Stomach (tissue), 9 donors: ENCODE data around the gene POLD4. TPM values are rescaled to one million over a fixed set of nuclear protein-coding genes. Genes with fewer than 3 reads are reported as not detected.

Experiments used
- DNase-seq, 2 donors: peaks; one replicate each; pipeline versions ENCODE4 v3.0.0 to v3.0.0-alpha.2; 2013 to 2019
- H3K27ac ChIP-seq, 5 donors: fragments of 200-600 bp in 4 of 5; sonication (generic) in 4 of 5; one replicate each; pipeline ENCODE4 v1.5.1; 2013 to 2019; ENCODE audit warnings: mild to moderate bottlenecking in 1 of 5, moderate library complexity in 1 of 5
- H3K27me3 ChIP-seq, 3 donors: fragments of 200-600 bp; sonication (generic); one replicate each; pipeline ENCODE4 v1.5.1; 2017 to 2019; ENCODE audit warnings: mixed run types in 1 of 3
- H3K36me3 ChIP-seq, 4 donors: fragments of 200-600 bp; sonication (generic); 1 replicate in 3 of 4; 2 replicates in 1 of 4; pipeline ENCODE4 v1.5.1; 2016 to 2019
- H3K4me1 ChIP-seq, 4 donors: fragments of 200-600 bp; sonication (generic); one replicate each; pipeline ENCODE4 v1.5.1; 2016 to 2019
- H3K4me3 ChIP-seq, 4 donors: fragments of 200-600 bp; sonication (generic) in 3 of 4; one replicate each; pipeline ENCODE4 v1.5.1; 2016 to 2019; ENCODE audit warnings: mild to moderate bottlenecking in 1 of 4
- H3K9me3 ChIP-seq, 4 donors: fragments of 200-600 bp; sonication (generic); one replicate each; pipeline ENCODE4 v1.5.1; 2016 to 2019
- EP300 ChIP-seq: sonication (generic); formaldehyde crosslinking; IDR thresholded peaks from one replicate; pipeline ENCODE4 v1.6.1; 2017; ENCODE audit warnings: antibody characterized with exemption
- POLR2A ChIP-seq, 4 donors: fragments of 450-650 bp; IDR thresholded peaks; one replicate each; pipeline ENCODE4 v1.6.1; 2016; ENCODE audit warnings: antibody characterized with exemption in 4 of 4, control low read depth in 2 of 4, mild to moderate bottlenecking in 1 of 4, moderate library complexity in 1 of 4
- POLR2AphosphoS5 ChIP-seq, 3 donors: sonication (generic); formaldehyde crosslinking; IDR thresholded peaks; one replicate each; pipeline ENCODE4 v1.6.1; 2016; ENCODE audit warnings: antibody characterized with exemption in 3 of 3
- WGBS, 5 donors: extraction: QIAGEN DNeasy Blood & Tissue Kit in 3 of 5; methylation state at CpG; one replicate each; pipeline versions ENCODE4 v1.1.5 to v1.1.7; 2013 to 2018; 5-methylcytosine and 5-hydroxymethylcytosine counted together
- intact Hi-C: fragments of 100-400 bp; cut with DNase I; formaldehyde crosslinking; loops from one replicate; pipeline ENCODE4 v1.15.1; 2023; ENCODE audit warnings: low total_unique reads
- polyA plus RNA-seq, 3 donors: library from polyadenylated mRNA; stranded (reverse); fragments of 200-250 nt; gene quantifications; one replicate each; pipeline ENCODE4 v1.2.3, GENCODE V29; 2013
- total RNA-seq, 5 donors: library from RNA; depleted of rRNA; stranded (reverse); fragments of >200 nt; gene quantifications; one replicate each; pipeline versions ENCODE4 v1.1.0 to v1.2.3, GENCODE V29; 2014 to 2016
- TF ChIP-seq, protein P1 (sequence below), 7 experiments: fragments of 450-650 bp in 4 of 7; fragments of 200-600 bp in 3 of 7; sonication (generic) in 3 of 7; IDR thresholded peaks; one replicate each; pipeline ENCODE4 v1.5.1; 2016 to 2019; ENCODE audit warnings: antibody characterized with exemption in 7 of 7, control low read depth in 2 of 7, mild to moderate bottlenecking in 1 of 7
- donor health status: healthy with polysubstance abuse.
- donor health status: Bipolar disorder and iron deficiency.
- donor health status: healthy.

Gene POLD4
- total and polyA plus RNA-seq, 8 donors, result 13.8 to 316 (median 109) TPM

DNA sequence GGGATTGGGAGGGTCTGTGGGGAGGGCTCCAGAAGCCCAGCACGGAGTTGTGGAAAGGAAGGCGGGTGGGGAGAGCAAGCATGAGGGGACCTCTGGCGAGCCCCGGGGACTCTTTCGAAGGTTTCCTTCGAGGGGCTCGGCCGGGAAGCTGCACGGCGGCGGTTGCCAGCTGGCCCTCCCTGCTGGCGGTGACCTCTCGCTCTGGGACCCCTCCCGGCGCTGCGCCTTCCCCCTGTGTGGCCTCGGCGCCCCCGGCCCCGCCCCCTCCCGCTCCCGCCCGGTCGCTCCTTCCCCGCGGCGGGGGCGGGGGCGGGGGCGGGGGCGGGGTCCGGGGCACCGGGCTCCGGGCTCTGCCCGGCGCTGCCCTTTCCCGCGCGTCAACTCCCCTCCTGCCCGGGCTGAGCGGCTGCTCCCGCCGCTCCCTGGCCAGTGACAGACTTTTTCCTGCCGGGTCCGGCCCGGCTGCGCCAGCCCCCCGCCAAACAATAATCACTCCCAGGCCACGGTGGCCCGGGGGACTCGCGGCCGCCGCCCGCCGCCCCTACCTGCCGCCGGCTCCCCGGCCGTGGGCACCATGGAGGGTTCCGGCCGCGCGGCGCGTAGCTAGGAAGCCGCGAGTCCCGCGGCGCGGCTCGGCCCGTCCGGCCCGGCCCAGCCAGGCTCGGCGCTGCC lies 19.1 kb upstream of the POLD4 start:
- 0% methylated on average over 7 to 75 of the region's 78 CpGs for WGBS, 5 donors
- peak overlapping the region; percentile 80 to 99 (median 97) for H3K27ac ChIP-seq
- no peaks in the 10 kb centered on the region for H3K36me3 ChIP-seq
- peaks cover 47 to 76% (median 64%) of the 10 kb centered on the region in 4 donors for H3K4me1 ChIP-seq
- TF ChIP-seq, protein P1, sequence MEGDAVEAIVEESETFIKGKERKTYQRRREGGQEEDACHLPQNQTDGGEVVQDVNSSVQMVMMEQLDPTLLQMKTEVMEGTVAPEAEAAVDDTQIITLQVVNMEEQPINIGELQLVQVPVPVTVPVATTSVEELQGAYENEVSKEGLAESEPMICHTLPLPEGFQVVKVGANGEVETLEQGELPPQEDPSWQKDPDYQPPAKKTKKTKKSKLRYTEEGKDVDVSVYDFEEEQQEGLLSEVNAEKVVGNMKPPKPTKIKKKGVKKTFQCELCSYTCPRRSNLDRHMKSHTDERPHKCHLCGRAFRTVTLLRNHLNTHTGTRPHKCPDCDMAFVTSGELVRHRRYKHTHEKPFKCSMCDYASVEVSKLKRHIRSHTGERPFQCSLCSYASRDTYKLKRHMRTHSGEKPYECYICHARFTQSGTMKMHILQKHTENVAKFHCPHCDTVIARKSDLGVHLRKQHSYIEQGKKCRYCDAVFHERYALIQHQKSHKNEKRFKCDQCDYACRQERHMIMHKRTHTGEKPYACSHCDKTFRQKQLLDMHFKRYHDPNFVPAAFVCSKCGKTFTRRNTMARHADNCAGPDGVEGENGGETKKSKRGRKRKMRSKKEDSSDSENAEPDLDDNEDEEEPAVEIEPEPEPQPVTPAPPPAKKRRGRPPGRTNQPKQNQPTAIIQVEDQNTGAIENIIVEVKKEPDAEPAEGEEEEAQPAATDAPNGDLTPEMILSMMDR (IDR thresholded peaks at IDR 0.05), result no peak
- peak in 1 of 3 donors; percentile 32 for TF ChIP-seq POLR2AphosphoS5 (IDR thresholded peaks at IDR 0.05)
- no peaks in the 10 kb centered on the region for H3K27me3 ChIP-seq
- intact Hi-C loops, result no loop called here
- no peaks in the 10 kb centered on the region for H3K9me3 ChIP-seq
- peak in 1 of 2 donors; percentile 76 for DNase-seq
- H3K4me3 ChIP-seq, result peak overlapping the region; percentile 66 to 92 (median 78)

DNA sequence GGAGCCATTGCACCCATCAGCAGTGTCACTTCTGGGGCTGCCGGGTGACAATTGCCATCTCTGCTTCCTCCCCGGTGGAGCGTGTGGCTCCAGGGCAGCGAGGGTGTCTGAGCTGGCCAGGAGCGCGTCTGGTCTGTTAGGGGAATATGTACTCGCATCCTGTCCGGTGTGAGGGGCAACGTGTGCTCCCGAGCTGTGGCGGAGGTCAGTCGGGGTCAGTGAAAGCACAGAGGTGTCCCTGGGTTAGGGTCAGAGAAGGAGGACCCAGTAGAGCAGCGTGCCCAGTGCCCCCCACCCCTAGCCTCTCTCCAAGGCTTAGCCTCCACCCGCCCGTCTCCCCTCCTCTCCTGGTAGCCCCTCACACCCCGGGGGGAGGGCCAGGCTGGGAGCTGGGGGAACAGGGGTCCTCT lies 18.6 kb upstream of the POLD4 start:
- Histone ChIP-seq H3K4me3 (peak overlapping the region; percentile 66 to 92 (median 78)), H3K27me3 (no peaks in the 10 kb centered on the region), H3K4me1 (peaks cover 52 to 81% (median 69%) of the 10 kb centered on the region in 4 donors), H3K36me3 (no peaks in the 10 kb centered on the region), H3K9me3 (no peaks in the 10 kb centered on the region), H3K27ac (peak overlapping the region; percentile 48 to 99 (median 97))
- intact Hi-C loops, result no loop called here
- 9 to 25% (median 15%) methylated on average over 13 to 16 of the region's 16 CpGs for WGBS, 5 donors
- TF ChIP-seq EP300 (no peak), POLR2AphosphoS5 (IDR thresholded peaks at IDR 0.05) (no peak), POLR2A (IDR thresholded peaks at IDR 0.05) (no peak)
- TF ChIP-seq, protein P1 (IDR thresholded peaks at IDR 0.05), result no peak
- peak in 1 of 2 donors; percentile 41 for DNase-seq

DNA sequence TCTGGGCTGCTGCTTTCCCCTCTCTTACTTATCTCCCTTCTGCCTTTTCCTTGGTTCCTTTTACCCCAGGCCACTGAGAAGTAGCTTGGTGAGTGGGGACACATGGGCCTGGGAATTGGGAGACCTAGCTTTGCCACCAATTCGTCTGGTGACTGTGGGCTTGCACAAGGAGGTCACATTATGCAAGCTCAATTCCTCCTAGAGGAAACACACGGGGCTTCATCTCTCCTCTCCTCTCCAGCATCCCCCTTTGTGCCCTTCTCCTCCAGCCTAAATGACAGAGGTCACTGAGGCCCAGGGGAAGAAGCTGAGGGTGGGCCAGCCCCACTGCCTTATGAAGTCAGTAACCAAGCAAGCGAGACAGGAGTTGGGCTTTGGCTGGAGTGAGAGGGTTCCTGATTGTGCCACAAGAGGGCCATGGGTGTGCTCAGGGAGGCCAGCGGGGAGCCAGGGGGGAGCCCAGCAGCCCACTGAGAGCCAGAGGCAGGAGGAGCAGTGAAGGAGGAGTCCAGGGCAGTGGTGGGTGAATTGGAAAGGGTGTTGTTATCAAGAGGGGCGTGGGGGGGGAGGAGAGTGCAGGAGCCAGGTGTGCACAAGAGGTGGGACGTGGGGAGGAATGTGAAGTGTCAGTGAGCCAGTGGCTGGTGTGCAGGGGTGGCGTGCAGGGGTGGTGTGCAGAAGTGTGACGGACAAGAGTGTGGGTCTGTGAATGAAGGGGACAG lies 18.0 kb upstream of the POLD4 start:
- peak; percentile 46 to 76 for DNase-seq
- no peaks in the 10 kb centered on the region for H3K27me3 ChIP-seq
- H3K27ac ChIP-seq, result peak overlapping the region; percentile 48 to 99 (median 97)
- 26 to 42% (median 34%) methylated on average over 8 of the region's 8 CpGs for WGBS, 5 donors
- TF ChIP-seq, protein P1 (IDR thresholded peaks at IDR 0.05), result peak in 5 of 7 experiments; percentile 32 to 83 (median 46)
- TF ChIP-seq POLR2A (IDR thresholded peaks at IDR 0.05) (no peak), EP300 (no peak), POLR2AphosphoS5 (IDR thresholded peaks at IDR 0.05) (no peak)
- intact Hi-C loops, result no loop called here
- H3K36me3 ChIP-seq, result peaks cover 0 to 2% (median 0%) of the 10 kb centered on the region in 4 donors
- H3K4me1 ChIP-seq, result peaks cover 58 to 87% (median 74%) of the 10 kb centered on the region in 4 donors
- H3K4me3 ChIP-seq, result peak overlapping the region; percentile 66 to 92 (median 78)
- H3K9me3 ChIP-seq, result no peaks in the 10 kb centered on the region

DNA sequence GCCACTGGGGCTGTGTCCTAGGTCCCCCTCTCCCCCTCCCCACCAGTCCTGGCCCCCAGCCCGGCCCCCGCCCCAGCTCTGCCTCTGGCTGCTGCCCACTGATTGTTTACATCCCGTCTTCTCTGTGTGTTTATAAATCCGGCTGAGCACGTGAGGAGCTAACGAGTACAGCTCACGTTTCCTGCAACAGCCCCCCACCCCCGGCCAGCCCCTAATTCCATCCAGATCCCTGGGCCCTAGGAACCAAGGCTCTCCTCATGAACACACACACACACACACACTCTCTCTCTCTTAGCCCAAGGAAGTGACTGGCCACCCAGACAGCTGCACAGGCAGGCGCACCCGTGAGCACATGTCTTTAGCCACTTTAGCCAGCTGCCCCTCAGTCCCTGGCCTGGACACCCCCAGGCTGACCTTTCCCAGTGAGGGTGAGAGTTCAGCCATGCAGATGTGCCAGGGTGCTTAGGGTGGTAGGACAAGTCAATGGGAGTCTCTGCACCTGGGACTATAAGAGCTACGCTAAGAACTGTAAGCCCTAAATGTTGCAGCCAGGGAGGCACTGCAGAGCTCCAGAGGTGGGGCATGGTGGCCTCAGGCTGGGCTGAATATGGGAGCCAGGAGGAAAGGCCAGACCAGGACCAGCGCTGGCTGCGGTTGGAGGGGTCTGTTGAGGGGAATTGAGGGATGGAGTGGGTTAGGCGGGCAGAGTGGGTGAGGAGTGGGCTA lies 17.2 kb upstream of the POLD4 start:
- no peaks in the 10 kb centered on the region for H3K27me3 ChIP-seq
- peak in 1 of 3 donors; percentile 2 for TF ChIP-seq POLR2AphosphoS5 (IDR thresholded peaks at IDR 0.05)
- TF ChIP-seq, protein P1 (IDR thresholded peaks at IDR 0.05), result no peak
- no peak for TF ChIP-seq POLR2A (IDR thresholded peaks at IDR 0.05)
- WGBS, 5 donors, result 41 to 57% (median 50%) methylated on average over 12 to 14 of the region's 14 CpGs
- H3K27ac ChIP-seq, result peak overlapping the region; percentile 11 to 99 (median 97)
- peak in 1 of 2 donors; percentile 82 for DNase-seq
- no peaks in the 10 kb centered on the region for H3K9me3 ChIP-seq
- H3K36me3 ChIP-seq, result peaks cover 0 to 10% (median 2%) of the 10 kb centered on the region in 4 donors
- intact Hi-C loops, result no loop called here
- peaks cover 64 to 90% (median 78%) of the 10 kb centered on the region in 4 donors for H3K4me1 ChIP-seq
- peak overlapping the region in 2 of 4 donors; percentile 5 to 66 for H3K4me3 ChIP-seq
